GM10248 (cell line): ENCODE results near the gene CNN3.

Experiments
- CTCF ChIA-PET: fragments of 300-600 bp; sonication (Branson Sonifier 250); formaldehyde crosslinking; extraction: SDS; loops from one replicate; lab custom pipeline; 2021; ENCODE audit warnings: antibody characterized with exemption; lab: Yijun Ruan, JAX
- POLR2A ChIA-PET: fragments of 350-650 bp; sonication (Branson Sonifier 250); formaldehyde crosslinking; extraction: SDS; loops from one replicate; lab custom pipeline; 2020; ENCODE audit warnings: antibody characterized with exemption; lab: Yijun Ruan, JAX
- DNase-seq: peaks from one replicate; pipeline ENCODE4 v3.0.0; 2012; ENCODE audit errors: extremely low spot score
- TF ChIP-seq, protein P1 (sequence below): IDR thresholded peaks from 2 replicates; pipeline ENCODE4 v1.5.1; 2012; ENCODE audit warnings: mild to moderate bottlenecking, low read depth; ENCODE audit errors: extremely low read depth, missing control alignments, control extremely low read depth

Gene CNN3

GRCh38 chr1:94907136-94907535, 19.8 kb downstream of the CNN3 start:
- no peak for DNase-seq
- CTCF ChIA-PET = interaction anchor here (0.8 kb wide), 1 partner anchor 15 kb away, joined by 3 read pairs; no protein-coding TSS in a partner anchor
- POLR2A ChIA-PET = no interaction called here

DNA sequence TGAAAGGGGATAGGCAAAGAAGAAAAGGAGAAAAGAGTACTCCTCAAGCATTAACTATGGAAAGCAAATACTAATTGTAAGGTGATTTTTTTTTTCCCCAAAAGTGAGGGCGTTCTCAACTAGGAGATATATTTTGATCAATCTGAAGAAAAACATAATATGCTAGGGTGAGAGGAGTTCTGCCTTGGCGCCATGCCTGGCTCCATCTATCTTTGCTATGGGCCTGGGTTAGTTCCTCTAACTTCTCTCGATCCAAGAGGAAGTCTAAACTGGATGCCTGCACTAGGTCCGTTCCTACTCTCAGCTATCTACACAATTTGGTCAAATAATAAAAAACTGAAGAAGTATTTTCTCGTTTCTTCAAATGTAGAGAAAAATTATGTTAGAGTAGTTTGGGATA, 20.5 kb downstream of the CNN3 start:
- ChIA-PET POLR2A (no interaction called here), CTCF (no interaction called here)
- TF ChIP-seq, protein P1, sequence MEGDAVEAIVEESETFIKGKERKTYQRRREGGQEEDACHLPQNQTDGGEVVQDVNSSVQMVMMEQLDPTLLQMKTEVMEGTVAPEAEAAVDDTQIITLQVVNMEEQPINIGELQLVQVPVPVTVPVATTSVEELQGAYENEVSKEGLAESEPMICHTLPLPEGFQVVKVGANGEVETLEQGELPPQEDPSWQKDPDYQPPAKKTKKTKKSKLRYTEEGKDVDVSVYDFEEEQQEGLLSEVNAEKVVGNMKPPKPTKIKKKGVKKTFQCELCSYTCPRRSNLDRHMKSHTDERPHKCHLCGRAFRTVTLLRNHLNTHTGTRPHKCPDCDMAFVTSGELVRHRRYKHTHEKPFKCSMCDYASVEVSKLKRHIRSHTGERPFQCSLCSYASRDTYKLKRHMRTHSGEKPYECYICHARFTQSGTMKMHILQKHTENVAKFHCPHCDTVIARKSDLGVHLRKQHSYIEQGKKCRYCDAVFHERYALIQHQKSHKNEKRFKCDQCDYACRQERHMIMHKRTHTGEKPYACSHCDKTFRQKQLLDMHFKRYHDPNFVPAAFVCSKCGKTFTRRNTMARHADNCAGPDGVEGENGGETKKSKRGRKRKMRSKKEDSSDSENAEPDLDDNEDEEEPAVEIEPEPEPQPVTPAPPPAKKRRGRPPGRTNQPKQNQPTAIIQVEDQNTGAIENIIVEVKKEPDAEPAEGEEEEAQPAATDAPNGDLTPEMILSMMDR = no peak
- no peak for DNase-seq

More at GRCh38 chr1:94907136-94907535, 19.8 kb downstream of the CNN3 start:
- TF ChIP-seq, protein P1 = no peak

- no peak for DNase-seq
- TF ChIP-seq, protein P1 = no peak
- ChIA-PET CTCF (no interaction called here), POLR2A (interaction anchor here (0.5 kb wide), 1 partner anchor 526 kb away, joined by 3 read pairs; no protein-coding TSS in a partner anchor)
Observed at GRCh38 chr1:94905207-94905606, 21.7 kb downstream of the CNN3 start.

GRCh38 chr1:94903280-94904009, 23.5 kb downstream of the CNN3 start:
- ChIA-PET CTCF (interaction anchor here (1.4 to 1.9 kb wide), 3 partner anchors 8 to 16 kb away, joined by 4 to 6 read pairs (median 4); no protein-coding TSS in a partner anchor), POLR2A (no interaction called here)
- no peak for DNase-seq
- TF ChIP-seq, protein P1 = no peak

DNA sequence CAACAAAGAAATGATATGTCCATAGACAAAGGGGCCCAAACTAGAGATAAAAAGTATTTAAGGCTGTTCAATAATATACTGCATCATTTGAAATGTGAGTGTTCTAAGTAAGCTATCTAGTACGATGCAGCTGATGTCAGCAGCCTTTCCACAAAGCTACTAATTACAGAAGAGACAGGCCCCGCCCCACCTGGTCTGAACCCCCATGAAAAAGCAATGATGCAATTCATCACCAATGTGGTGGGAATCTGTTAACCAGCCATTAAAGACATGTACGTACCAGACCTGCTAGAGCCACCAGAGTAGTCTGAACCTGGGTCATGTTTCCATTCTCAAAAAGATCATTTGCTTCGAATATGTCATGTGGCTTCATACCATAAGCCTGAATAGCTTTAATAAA, 25.1 kb downstream of the CNN3 start:
- TF ChIP-seq, protein P1 = no peak
- POLR2A ChIA-PET = no interaction called here
- no peak for DNase-seq
- CTCF ChIA-PET = interaction anchor here (0.7 to 1.6 kb wide), 5 partner anchors 9 to 92 kb away, joined by 3 to 6 read pairs (median 3); no protein-coding TSS in a partner anchor

DNA sequence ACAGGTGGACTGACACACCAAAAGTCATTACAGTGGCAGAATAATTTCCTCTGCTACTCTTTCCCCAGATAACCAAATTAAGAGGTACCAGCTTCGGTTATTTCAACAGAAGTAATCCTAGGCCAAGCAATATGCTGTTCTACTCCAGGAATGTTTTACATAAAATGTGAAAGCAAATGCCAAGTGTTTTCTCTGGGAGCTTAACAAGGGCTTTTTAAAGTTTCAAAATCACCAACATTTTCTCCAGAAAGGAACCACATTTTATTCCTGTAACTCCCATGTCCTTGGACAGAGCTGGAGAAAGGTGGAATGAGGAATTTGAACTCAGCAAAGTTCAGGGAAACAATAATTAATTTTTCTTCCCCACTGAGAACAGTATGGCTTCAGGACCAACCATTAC, 27.2 kb downstream of the CNN3 start:
- DNase-seq = no peak
- CTCF ChIA-PET = interaction anchor here (1.0 to 1.8 kb wide), 4 partner anchors 9 to 72 kb away, joined by 3 to 4 read pairs (median 4); no protein-coding TSS in a partner anchor
- POLR2A ChIA-PET = no interaction called here
- TF ChIP-seq, protein P1 = no peak
